Measurements from ENCODE around the gene ITGB1BP1. TPM values are rescaled to one million over a fixed set of nuclear protein-coding genes. Genes with fewer than 3 reads are reported as not detected.

ITGB1BP1 gene
- total RNA-seq, 1 donor from 2014 or later = 39.6 TPM

DNA sequence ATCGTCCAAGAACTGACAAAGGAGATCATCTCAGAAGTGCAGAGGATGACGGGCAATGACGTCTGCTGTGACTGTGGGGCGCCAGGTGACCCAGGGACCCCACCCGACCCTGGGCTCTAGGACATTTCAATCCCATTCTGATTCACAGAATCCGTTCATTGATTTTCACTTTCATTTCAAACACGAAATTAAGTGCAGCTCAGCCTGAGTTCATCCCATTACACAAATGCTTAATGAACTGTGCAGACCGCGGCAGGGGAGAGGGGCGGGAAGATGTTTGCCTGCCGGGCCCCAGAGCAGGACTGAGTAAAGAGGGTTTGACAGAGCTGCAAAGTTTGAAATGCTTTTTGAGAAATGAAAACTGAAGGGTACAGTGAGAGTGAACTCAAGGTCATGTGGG lies 67.1 kb downstream of the ITGB1BP1 start:
- no peak for DNase-seq
- TF ChIP-seq, protein P1, sequence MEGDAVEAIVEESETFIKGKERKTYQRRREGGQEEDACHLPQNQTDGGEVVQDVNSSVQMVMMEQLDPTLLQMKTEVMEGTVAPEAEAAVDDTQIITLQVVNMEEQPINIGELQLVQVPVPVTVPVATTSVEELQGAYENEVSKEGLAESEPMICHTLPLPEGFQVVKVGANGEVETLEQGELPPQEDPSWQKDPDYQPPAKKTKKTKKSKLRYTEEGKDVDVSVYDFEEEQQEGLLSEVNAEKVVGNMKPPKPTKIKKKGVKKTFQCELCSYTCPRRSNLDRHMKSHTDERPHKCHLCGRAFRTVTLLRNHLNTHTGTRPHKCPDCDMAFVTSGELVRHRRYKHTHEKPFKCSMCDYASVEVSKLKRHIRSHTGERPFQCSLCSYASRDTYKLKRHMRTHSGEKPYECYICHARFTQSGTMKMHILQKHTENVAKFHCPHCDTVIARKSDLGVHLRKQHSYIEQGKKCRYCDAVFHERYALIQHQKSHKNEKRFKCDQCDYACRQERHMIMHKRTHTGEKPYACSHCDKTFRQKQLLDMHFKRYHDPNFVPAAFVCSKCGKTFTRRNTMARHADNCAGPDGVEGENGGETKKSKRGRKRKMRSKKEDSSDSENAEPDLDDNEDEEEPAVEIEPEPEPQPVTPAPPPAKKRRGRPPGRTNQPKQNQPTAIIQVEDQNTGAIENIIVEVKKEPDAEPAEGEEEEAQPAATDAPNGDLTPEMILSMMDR (IDR thresholded peaks at IDR 0.05) = no peak
- H3K27ac Mint-ChIP-seq = no peak overlapping the region
- POLR2A ChIA-PET = no interaction called here
- peaks cover 31% of the 10 kb centered on the region for H3K27me3 Mint-ChIP-seq
- CTCF ChIA-PET = no interaction called here
- no peak for ATAC-seq (ENCODE audit: low read depth)
- H3K36me3 Mint-ChIP-seq (ENCODE audit: low read depth) = no peaks in the 10 kb centered on the region
- no peak overlapping the region for H3K4me3 Mint-ChIP-seq
- no peaks in the 10 kb centered on the region for H3K9me3 Mint-ChIP-seq
- intact Hi-C loops (cut with micrococcal nuclease) = no loop called here
- no peaks in the 10 kb centered on the region for H3K4me1 Mint-ChIP-seq

DNA sequence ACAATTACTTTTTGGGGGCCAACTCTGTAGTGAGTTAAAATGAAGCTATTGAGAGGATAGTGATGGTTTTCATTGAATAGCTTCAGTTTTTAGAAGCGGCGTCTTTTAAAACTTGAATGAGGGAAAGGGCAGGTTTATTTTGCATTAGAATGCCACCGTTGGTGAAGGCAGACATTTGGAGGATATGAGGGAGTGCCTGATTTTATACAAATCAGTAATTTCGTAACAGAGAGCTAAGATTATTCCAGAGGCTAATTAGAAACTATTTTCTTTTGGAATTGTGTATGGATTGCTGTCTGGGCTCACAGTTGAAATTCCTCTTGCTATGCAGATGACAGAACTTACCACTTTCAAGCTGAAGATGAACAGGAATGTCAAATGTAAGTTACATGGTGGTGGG lies 67.6 kb downstream of the ITGB1BP1 start:
- Mint-ChIP-seq H3K4me1 (no peaks in the 10 kb centered on the region), H3K9me3 (no peaks in the 10 kb centered on the region), H3K36me3 (ENCODE audit: low read depth) (no peaks in the 10 kb centered on the region), H3K27me3 (peaks cover 32% of the 10 kb centered on the region), H3K27ac (no peak overlapping the region), H3K4me3 (no peak overlapping the region)
- TF ChIP-seq, protein P1 (IDR thresholded peaks at IDR 0.05) = no peak
- intact Hi-C loops (cut with micrococcal nuclease) = no loop called here
- POLR2A ChIA-PET = no interaction called here
- CTCF ChIA-PET = no interaction called here
- DNase-seq (no peak), ATAC-seq (ENCODE audit: low read depth) (no peak)

DNA sequence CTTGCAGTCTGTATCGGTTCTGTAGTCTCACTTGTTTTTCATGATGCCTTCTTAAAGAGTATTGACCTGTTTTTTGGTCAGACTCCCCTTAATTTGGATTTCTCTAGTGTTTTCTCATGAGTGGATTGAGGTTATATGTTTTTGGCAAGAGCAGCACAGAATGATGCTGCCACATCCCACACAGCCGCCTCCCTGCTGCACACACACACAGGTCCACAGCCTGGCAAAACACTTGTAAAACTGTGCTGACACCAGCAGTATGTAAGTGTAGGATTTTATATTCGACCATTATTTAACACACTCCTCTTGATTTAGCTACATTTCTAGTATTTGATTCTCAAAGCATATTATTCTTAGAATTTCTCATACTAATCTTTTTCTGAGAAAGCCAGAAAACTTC lies 68.1 kb downstream of the ITGB1BP1 start:
- intact Hi-C loops (cut with micrococcal nuclease) = no loop called here
- TF ChIP-seq, protein P1 (IDR thresholded peaks at IDR 0.05) = no peak
- Mint-ChIP-seq H3K27me3 (peaks cover 33% of the 10 kb centered on the region), H3K27ac (no peak overlapping the region), H3K9me3 (no peaks in the 10 kb centered on the region), H3K4me3 (no peak overlapping the region), H3K36me3 (ENCODE audit: low read depth) (no peaks in the 10 kb centered on the region), H3K4me1 (no peaks in the 10 kb centered on the region)
- DNase-seq (no peak), ATAC-seq (ENCODE audit: low read depth) (no peak)
- ChIA-PET POLR2A (no interaction called here), CTCF (no interaction called here)

DNA sequence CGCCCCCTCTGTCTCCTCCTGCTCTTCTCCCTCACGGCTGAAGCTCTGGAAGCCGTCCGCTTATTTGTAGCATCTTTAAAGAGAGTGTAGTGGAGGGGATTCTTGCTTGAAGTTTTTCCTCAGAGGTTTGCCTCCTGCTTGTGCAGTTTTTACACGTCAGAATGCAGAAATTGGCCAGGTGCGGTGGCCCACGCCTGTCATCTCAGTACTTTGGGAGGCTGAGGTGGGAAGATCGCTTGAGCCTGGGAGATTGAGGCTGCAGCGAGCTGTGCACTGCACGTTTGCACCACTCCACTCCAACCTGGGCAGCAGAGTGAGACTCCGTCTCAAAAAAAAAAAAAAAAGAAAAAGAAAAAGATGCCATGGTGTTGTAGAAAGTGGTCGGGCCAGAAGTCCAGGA lies 69.0 kb downstream of the ITGB1BP1 start:
- Mint-ChIP-seq H3K27ac (no peak overlapping the region), H3K9me3 (no peaks in the 10 kb centered on the region), H3K36me3 (ENCODE audit: low read depth) (no peaks in the 10 kb centered on the region), H3K27me3 (peaks cover 30% of the 10 kb centered on the region), H3K4me1 (no peaks in the 10 kb centered on the region), H3K4me3 (no peak overlapping the region)
- ChIA-PET CTCF (no interaction called here), POLR2A (no interaction called here)
- no peak for DNase-seq
- intact Hi-C loops (cut with micrococcal nuclease) = no loop called here
- no peak for ATAC-seq (ENCODE audit: low read depth)
- TF ChIP-seq, protein P1 (IDR thresholded peaks at IDR 0.05) = no peak

Other genes starting within 250 kb of the ITGB1BP1 start
- gene ASAP2, start 216.7 kb downstream of the ITGB1BP1 start, total RNA-seq = not detected in 2 replicates
- 44.0 and 44.6 TPM in 2 replicates for gene CPSF3, start 126 bp upstream of the ITGB1BP1 start, total RNA-seq
- 47.1 and 49.0 TPM in 2 replicates for gene IAH1, start 51.0 kb upstream of the ITGB1BP1 start, total RNA-seq
- gene ADAM17, start 132.3 kb upstream of the ITGB1BP1 start, total RNA-seq = 34.3 and 39.5 TPM in 2 replicates
- gene YWHAQ, start 207.5 kb upstream of the ITGB1BP1 start, total RNA-seq = 164 and 166 TPM in 2 replicates

Data from activated B cell treated with CpG ODN at 0.5 μM for 24 hours (primary cell).